MM.1S (cell line): ENCODE data around the gene FASLG.

Experiments
- DNase-seq: peaks from one replicate; pipeline ENCODE4 v3.0.0-alpha.2; 2015
- H2AFZ ChIP-seq: fragments of 300-600 bp; sonication (generic); 2 replicates; pipeline ENCODE4 v1.6.0; 2016; ENCODE audit warnings: antibody characterized with exemption, low read length
- H3F3A ChIP-seq: fragments of 300-600 bp; sonication (generic); 2 replicates; pipeline ENCODE4 v1.6.1; 2016; ENCODE audit warnings: mild to moderate bottlenecking, antibody characterized with exemption, low read length, moderate library complexity, mixed read lengths; ENCODE audit not compliant: insufficient read depth
- H3K27ac ChIP-seq: fragments of 300-600 bp; sonication (generic); 2 replicates; pipeline ENCODE4 v1.5.1; 2016; ENCODE audit warnings: mild to moderate bottlenecking, low read length
- H3K27me3 ChIP-seq: fragments of 300-600 bp; sonication (generic); replicated peaks from 2 replicates; pipeline ENCODE4 v1.6.0; 2016; ENCODE audit warnings: low read length; ENCODE audit not compliant: insufficient read depth
- H3K36me3 ChIP-seq: fragments of 300-600 bp; sonication (generic); replicated peaks from 2 replicates; pipeline ENCODE4 v1.6.1; 2016; ENCODE audit warnings: mild to moderate bottlenecking, low read length, mixed read lengths; ENCODE audit not compliant: insufficient read depth
- H3K4me1 ChIP-seq: fragments of 300-600 bp; sonication (generic); 2 replicates; pipeline ENCODE4 v1.6.1; 2016; ENCODE audit warnings: low read length, mixed read lengths
- H3K4me2 ChIP-seq: fragments of 300-600 bp; sonication (generic); 2 replicates; pipeline ENCODE4 v1.6.0; 2016; ENCODE audit warnings: low read depth, low read length
- H3K4me3 ChIP-seq: fragments of 300-600 bp; sonication (generic); 2 replicates; pipeline ENCODE4 v1.5.1; 2016; ENCODE audit warnings: low read length, mixed read lengths
- H3K79me2 ChIP-seq: fragments of 300-600 bp; sonication (generic); 2 replicates; pipeline ENCODE4 v1.6.1; 2016; ENCODE audit warnings: mixed run types, low read length, mixed read lengths
- H3K9ac ChIP-seq: fragments of 300-600 bp; sonication (generic); 2 replicates; pipeline ENCODE4 v1.6.1; 2016; ENCODE audit warnings: low read length, mixed read lengths
- H3K9me2 ChIP-seq: fragments of 300-600 bp; sonication (generic); replicated peaks from 2 replicates; pipeline ENCODE4 v1.6.1; 2016; ENCODE audit warnings: mild to moderate bottlenecking, low read length, mixed read lengths; ENCODE audit not compliant: insufficient read depth
- H3K9me3 ChIP-seq: fragments of 300-600 bp; sonication (generic); replicated peaks from 2 replicates; pipeline ENCODE4 v1.6.1; 2016; ENCODE audit warnings: mild to moderate bottlenecking, low read length, mixed read lengths; ENCODE audit not compliant: insufficient read depth
- H4K20me1 ChIP-seq: fragments of 300-600 bp; sonication (generic); 2 replicates; pipeline ENCODE4 v1.6.1; 2016; ENCODE audit warnings: mild to moderate bottlenecking, low read length, moderate library complexity, mixed read lengths; ENCODE audit not compliant: insufficient read depth
- CTCF ChIP-seq: fragments of 300-600 bp; sonication (generic); IDR thresholded peaks from 2 replicates; pipeline ENCODE4 v1.5.1; 2016; ENCODE audit warnings: antibody characterized with exemption, low read length, mixed read lengths
- EZH2 ChIP-seq: fragments of 300-600 bp; sonication (generic); optimal IDR thresholded peaks from 2 replicates; pipeline ENCODE3; 2017; ENCODE audit warnings: low read depth, mild to moderate bottlenecking, antibody characterized with exemption, low read length, mixed read lengths
- EZH2phosphoT487 ChIP-seq: fragments of 300-600 bp; sonication (generic); IDR thresholded peaks from 2 replicates; pipeline ENCODE4 v1.6.1; 2018; ENCODE audit warnings: antibody characterized with exemption, low read length

Gene FASLG

GRCh38 chr1:172672720-172673119 lies 13.8 kb downstream of the FASLG start:
- no peak for TF ChIP-seq CTCF
- H3F3A ChIP-seq: no peaks in the 10 kb centered on the region
- no peaks in the 10 kb centered on the region for H4K20me1 ChIP-seq
- H3K4me2 ChIP-seq: no peak overlapping the region
- no peaks in the 10 kb centered on the region for H3K9me2 ChIP-seq
- no peaks in the 10 kb centered on the region for H3K4me1 ChIP-seq
- DNase-seq: no peak
- H3K9me3 ChIP-seq: no peaks in the 10 kb centered on the region
- no peak overlapping the region for H3K27ac ChIP-seq
- no peak overlapping the region for H3K4me3 ChIP-seq
- no peak overlapping the region for H2AFZ ChIP-seq
- no peaks in the 10 kb centered on the region for H3K36me3 ChIP-seq
- H3K79me2 ChIP-seq: no peaks in the 10 kb centered on the region
- no peaks in the 10 kb centered on the region for H3K27me3 ChIP-seq
- H3K9ac ChIP-seq: no peak overlapping the region

- no peaks in the 10 kb centered on the region for H3K4me1 ChIP-seq
- no peak overlapping the region for H3K9ac ChIP-seq
- no peaks in the 10 kb centered on the region for H3K27me3 ChIP-seq
- no peaks in the 10 kb centered on the region for H4K20me1 ChIP-seq
- H3K36me3 ChIP-seq: no peaks in the 10 kb centered on the region
- no peak for DNase-seq
- H3K4me2 ChIP-seq: no peak overlapping the region
- no peak overlapping the region for H3K4me3 ChIP-seq
- H3K9me3 ChIP-seq: no peaks in the 10 kb centered on the region
- H3K79me2 ChIP-seq: no peaks in the 10 kb centered on the region
- no peaks in the 10 kb centered on the region for H3F3A ChIP-seq
- no peak overlapping the region for H2AFZ ChIP-seq
- H3K9me2 ChIP-seq: no peaks in the 10 kb centered on the region
- no peak for TF ChIP-seq EZH2
- TF ChIP-seq CTCF: no peak
- TF ChIP-seq EZH2phosphoT487: no peak
- H3K27ac ChIP-seq: no peak overlapping the region
Measured at GRCh38 chr1:172673761-172674160, 14.9 kb downstream of the FASLG start.

- Histone ChIP-seq H3K9ac (no peak overlapping the region), H3K27me3 (no peaks in the 10 kb centered on the region), H3K36me3 (no peaks in the 10 kb centered on the region), H3K79me2 (no peaks in the 10 kb centered on the region), H3F3A (no peaks in the 10 kb centered on the region), H3K4me1 (peaks cover 8% of the 10 kb centered on the region), H3K9me3 (no peaks in the 10 kb centered on the region), H4K20me1 (no peaks in the 10 kb centered on the region), H3K9me2 (no peaks in the 10 kb centered on the region), H3K27ac (no peak overlapping the region), H3K4me3 (no peak overlapping the region), H2AFZ (no peak overlapping the region), H3K4me2 (no peak overlapping the region)
- DNase-seq: no peak
- no peak for TF ChIP-seq EZH2
- TF ChIP-seq CTCF: no peak
- no peak for TF ChIP-seq EZH2phosphoT487
Measured at GRCh38 chr1:172674831-172675613, 16.1 kb downstream of the FASLG start.
